ENCODE results near the gene SORBS1. TPM values are rescaled to one million over a fixed set of nuclear protein-coding genes. Genes with fewer than 3 reads are reported as not detected.

The SORBS1 gene
- total and polyA plus RNA-seq, 2 experiments from 2014 or later = 17.0 to 40.2 TPM

DNA sequence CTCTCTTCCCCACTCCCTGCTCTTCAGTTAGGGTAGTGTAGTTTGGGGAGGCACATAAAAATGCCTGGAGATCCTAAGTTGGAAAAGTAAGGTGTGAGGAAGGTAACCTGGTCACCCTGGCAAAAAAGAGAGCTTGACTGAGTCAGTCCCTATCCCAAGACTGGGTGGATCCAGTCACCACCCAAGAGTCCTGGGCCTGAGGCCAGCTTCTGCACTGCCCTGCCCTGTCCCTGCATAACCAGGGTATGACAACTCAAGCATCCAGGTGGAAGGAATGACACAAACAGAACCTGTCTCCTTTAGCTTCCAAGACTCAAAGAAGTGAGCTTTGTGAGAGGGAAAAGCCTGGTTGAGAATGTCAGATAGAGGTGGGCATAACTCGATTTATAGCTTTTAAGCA, 26.9 kb upstream of the SORBS1 start:
- H3K79me2 ChIP-seq = no peaks in the 10 kb centered on the region
- DNase-seq (ENCODE audit: low spot score) = no peak
- WGBS (ENCODE audit: low lambda C conversion rate, missing lambda C conversion rate) = 85% methylated on average over 1 of the region's 1 CpG
- no peak overlapping the region for H3K4me2 ChIP-seq
- no peak for TF ChIP-seq CTCF (IDR thresholded peaks at IDR 0.05; ENCODE audit: poor library complexity)
- no peak for TF ChIP-seq EZH2 (IDR thresholded peaks at IDR 0.05; ENCODE audit: borderline replicate concordance)
- TF ChIP-seq EZH2phosphoT487 (IDR thresholded peaks at IDR 0.05; ENCODE audit: low read depth, severe bottlenecking, unreplicated experiment) = no peak
- H3K4me3 ChIP-seq = no peak overlapping the region
- no peaks in the 10 kb centered on the region for H3K36me3 ChIP-seq (replicated peaks; ENCODE audit: insufficient read depth, low read depth)
- H3K4me1 ChIP-seq (ENCODE audit: insufficient read depth) = no peaks in the 10 kb centered on the region
- H3K9me3 ChIP-seq (ENCODE audit: low read depth) = no peaks in the 10 kb centered on the region
- H3K27me3 ChIP-seq = no peaks in the 10 kb centered on the region
- no peaks in the 10 kb centered on the region for H4K20me1 ChIP-seq (ENCODE audit: insufficient read depth, poor library complexity, severe bottlenecking)
- no peak overlapping the region for H3K27ac ChIP-seq
- no peaks in the 10 kb centered on the region for H3K9me2 ChIP-seq (replicated peaks; ENCODE audit: insufficient read depth)
- no peak overlapping the region for H2AFZ ChIP-seq

DNA sequence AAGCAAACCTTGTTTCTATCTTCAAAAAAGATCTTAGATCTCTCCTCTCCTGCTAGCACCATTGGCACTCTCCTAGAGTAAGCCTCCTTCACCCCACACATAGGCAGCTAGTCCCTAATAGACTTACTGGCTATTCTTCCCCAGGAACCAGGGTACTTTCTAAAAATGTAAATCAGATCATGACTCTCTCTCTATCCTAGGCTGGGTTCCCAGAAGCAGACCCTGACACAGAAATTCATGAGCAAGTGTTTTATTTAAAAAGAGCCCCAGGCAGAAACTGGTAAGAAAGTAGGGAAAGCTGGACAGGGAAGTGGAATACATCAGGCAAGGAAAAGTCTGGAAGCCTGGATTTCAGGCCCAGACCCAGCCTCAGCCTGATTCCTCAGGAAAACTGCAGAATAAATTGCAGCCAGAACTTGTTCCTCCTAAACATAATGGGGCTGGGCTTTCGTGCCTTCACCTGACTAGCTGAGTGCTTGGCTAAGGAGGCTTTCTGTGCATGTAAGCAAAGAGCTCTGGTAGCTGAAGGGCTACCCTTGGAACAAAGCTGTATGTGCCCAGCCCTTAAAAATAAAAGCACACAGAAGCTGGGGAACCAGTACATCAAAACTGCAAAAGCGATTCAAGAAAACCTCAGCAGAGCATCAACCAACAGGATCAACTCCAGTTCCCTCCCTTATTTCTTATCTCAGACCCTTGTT, 18.8 kb upstream of the SORBS1 start:
- no peaks in the 10 kb centered on the region for H3K36me3 ChIP-seq (replicated peaks; ENCODE audit: insufficient read depth, low read depth)
- no peak overlapping the region for H3K4me3 ChIP-seq
- no peaks in the 10 kb centered on the region for H3K4me1 ChIP-seq (ENCODE audit: insufficient read depth)
- no peak overlapping the region for H2AFZ ChIP-seq
- 88% methylated on average over 2 of the region's 2 CpGs for WGBS (ENCODE audit: low lambda C conversion rate, missing lambda C conversion rate)
- H3K27ac ChIP-seq = no peak overlapping the region
- no peaks in the 10 kb centered on the region for H3K9me3 ChIP-seq (ENCODE audit: low read depth)
- H3K9me2 ChIP-seq (replicated peaks; ENCODE audit: insufficient read depth) = no peaks in the 10 kb centered on the region
- H3K79me2 ChIP-seq = no peaks in the 10 kb centered on the region
- DNase-seq (ENCODE audit: low spot score) = no peak
- H4K20me1 ChIP-seq (ENCODE audit: insufficient read depth, poor library complexity, severe bottlenecking) = no peaks in the 10 kb centered on the region
- H3K27me3 ChIP-seq = no peaks in the 10 kb centered on the region
- no peak overlapping the region for H3K4me2 ChIP-seq
- TF ChIP-seq EZH2 (IDR thresholded peaks at IDR 0.05; ENCODE audit: borderline replicate concordance) (no peak), CTCF (IDR thresholded peaks at IDR 0.05; ENCODE audit: poor library complexity) (no peak), EZH2phosphoT487 (IDR thresholded peaks at IDR 0.05; ENCODE audit: low read depth, severe bottlenecking, unreplicated experiment) (no peak)

DNA sequence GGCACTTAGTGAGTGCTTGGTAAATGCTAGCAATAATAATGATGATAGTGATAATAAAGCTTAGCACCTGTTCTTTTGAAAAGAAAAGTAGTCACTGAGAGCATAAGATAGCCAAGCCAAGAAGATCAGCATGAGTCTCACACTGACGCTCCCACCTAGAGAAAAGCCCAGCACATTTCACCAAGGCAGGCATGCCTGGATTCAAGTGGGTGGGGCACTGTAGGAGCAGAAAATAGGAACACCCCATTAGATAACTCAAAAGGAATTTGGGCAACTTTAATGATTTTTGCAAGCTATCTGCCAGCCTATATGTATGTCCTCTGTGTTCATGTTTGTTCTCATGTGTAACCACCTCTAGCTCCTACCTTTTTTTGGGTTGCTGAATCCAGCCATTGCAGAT, 18.1 kb upstream of the SORBS1 start:
- Histone ChIP-seq H3K4me1 (ENCODE audit: insufficient read depth) (no peaks in the 10 kb centered on the region), H3K4me3 (no peak overlapping the region), H3K27me3 (no peaks in the 10 kb centered on the region), H3K27ac (no peak overlapping the region), H3K9me3 (ENCODE audit: low read depth) (no peaks in the 10 kb centered on the region), H3K79me2 (no peaks in the 10 kb centered on the region), H3K9me2 (replicated peaks; ENCODE audit: insufficient read depth) (no peaks in the 10 kb centered on the region), H2AFZ (no peak overlapping the region), H4K20me1 (ENCODE audit: insufficient read depth, poor library complexity, severe bottlenecking) (no peaks in the 10 kb centered on the region), H3K36me3 (replicated peaks; ENCODE audit: insufficient read depth, low read depth) (no peaks in the 10 kb centered on the region), H3K4me2 (no peak overlapping the region)
- no peak for DNase-seq (ENCODE audit: low spot score)
- WGBS (ENCODE audit: low lambda C conversion rate, missing lambda C conversion rate) = 88% methylated on average over 1 of the region's 1 CpG
- TF ChIP-seq CTCF (IDR thresholded peaks at IDR 0.05; ENCODE audit: poor library complexity) (no peak), EZH2 (IDR thresholded peaks at IDR 0.05; ENCODE audit: borderline replicate concordance) (no peak), EZH2phosphoT487 (IDR thresholded peaks at IDR 0.05; ENCODE audit: low read depth, severe bottlenecking, unreplicated experiment) (no peak)

Measured in hepatocyte (in vitro differentiated cells).